PC-9 (cell line): ENCODE data around the gene PRDM2. TPM values are rescaled to one million over a fixed set of nuclear protein-coding genes. Genes with fewer than 3 reads are reported as not detected.

Experiments used
- BruUV-seq: library from RNA; stranded (reverse); fragments of 400-500 nt; replicated peaks from 2 replicates; lab custom pipeline; 2021; lab: Mats Ljungman, UMichigan
- CTCF ChIA-PET: fragments of 300-600 bp; sonication (Branson Sonifier 250); formaldehyde crosslinking; loops from one replicate; lab custom pipeline; 2022; ENCODE audit warnings: antibody characterized with exemption; lab: Charles Lee
- POLR2A ChIA-PET: fragments of 300-600 bp; sonication (Branson Sonifier 250); formaldehyde crosslinking; loops from one replicate; lab custom pipeline; 2022; ENCODE audit warnings: antibody characterized with exemption; ENCODE audit not compliant: unreplicated experiment; lab: Charles Lee
- DNase-seq, 2 experiments: peaks; one replicate each; pipeline versions ENCODE4 v3.0.0 to v3.0.0-alpha.2; 2015 to 2022; ENCODE audit warnings: mixed read lengths in 1 of 2
- H2AFZ ChIP-seq: fragments of 200-600 bp; sonication (generic); 2 replicates; pipeline ENCODE4 v1.8.1; 2017; ENCODE audit warnings: antibody characterized with exemption
- H3F3A ChIP-seq: fragments of 200-600 bp; sonication (generic); 2 replicates; pipeline ENCODE4 v1.8.1; 2017; ENCODE audit warnings: antibody characterized with exemption, mild to moderate bottlenecking, low read depth; ENCODE audit not compliant: insufficient read depth
- H3K27ac ChIP-seq: fragments of 200-600 bp; sonication (generic); 2 replicates; pipeline ENCODE4 v1.6.1; 2016; ENCODE audit warnings: mixed run types
- H3K27me3 ChIP-seq: fragments of 200-600 bp; sonication (generic); 2 replicates; pipeline ENCODE4 v1.6.1; 2016; ENCODE audit warnings: low read depth, mixed run types; ENCODE audit not compliant: insufficient read depth
- H3K36me3 ChIP-seq: fragments of 200-600 bp; sonication (generic); 2 replicates; pipeline ENCODE4 v1.6.1; 2016; ENCODE audit warnings: low read depth, mixed run types
- H3K4me1 ChIP-seq: fragments of 200-600 bp; sonication (generic); replicated peaks from 2 replicates; pipeline ENCODE4 v1.6.1; 2016; ENCODE audit warnings: mixed run types; ENCODE audit not compliant: insufficient read depth
- H3K4me2 ChIP-seq: fragments of 200-600 bp; sonication (generic); 2 replicates; pipeline ENCODE4 v1.6.1; 2017; ENCODE audit warnings: mixed run types
- H3K4me3 ChIP-seq: fragments of 200-600 bp; sonication (generic); 2 replicates; pipeline ENCODE4 v1.6.1; 2016; ENCODE audit warnings: mixed run types
- H3K79me2 ChIP-seq: fragments of 200-600 bp; sonication (generic); 2 replicates; pipeline ENCODE4 v1.6.1; 2017; ENCODE audit warnings: low read depth, mixed run types
- H3K9me2 ChIP-seq: fragments of 200-600 bp; sonication (generic); 2 replicates; pipeline ENCODE4 v1.8.1; 2017; ENCODE audit warnings: mild to moderate bottlenecking; ENCODE audit not compliant: insufficient read depth
- H3K9me3 ChIP-seq: fragments of 200-600 bp; sonication (generic); 2 replicates; pipeline ENCODE4 v1.8.1; 2016; ENCODE audit warnings: low read depth; ENCODE audit not compliant: insufficient read depth
- H4K20me1 ChIP-seq: fragments of 200-600 bp; sonication (generic); 2 replicates; pipeline ENCODE4 v1.8.1; 2017; ENCODE audit not compliant: insufficient read depth
- CTCF ChIP-seq: fragments of 200-600 bp; sonication (generic); conservative IDR thresholded peaks from 2 replicates; pipeline ENCODE4 v1.6.1; 2017; ENCODE audit warnings: mixed run types, antibody characterized with exemption, mild to moderate bottlenecking, moderate library complexity
- EZH2 ChIP-seq: fragments of 200-600 bp; sonication (generic); IDR thresholded peaks from 2 replicates; pipeline ENCODE4 v1.8.0; 2017; ENCODE audit warnings: antibody characterized with exemption, low read depth
- intact Hi-C: fragments of 100-400 bp; cut with micrococcal nuclease; formaldehyde crosslinking; loops from one replicate; pipeline ENCODE4 v1.10.0; 2022; ENCODE audit not compliant: unreplicated experiment
- total RNA-seq: library from RNA; stranded (reverse); gene quantifications from 2 replicates; pipeline ENCODE4 v1.2.3, GENCODE V29; 2021

The PRDM2 gene
- total RNA-seq, 1 experiment from 2014 or later: 32.1 TPM

DNA sequence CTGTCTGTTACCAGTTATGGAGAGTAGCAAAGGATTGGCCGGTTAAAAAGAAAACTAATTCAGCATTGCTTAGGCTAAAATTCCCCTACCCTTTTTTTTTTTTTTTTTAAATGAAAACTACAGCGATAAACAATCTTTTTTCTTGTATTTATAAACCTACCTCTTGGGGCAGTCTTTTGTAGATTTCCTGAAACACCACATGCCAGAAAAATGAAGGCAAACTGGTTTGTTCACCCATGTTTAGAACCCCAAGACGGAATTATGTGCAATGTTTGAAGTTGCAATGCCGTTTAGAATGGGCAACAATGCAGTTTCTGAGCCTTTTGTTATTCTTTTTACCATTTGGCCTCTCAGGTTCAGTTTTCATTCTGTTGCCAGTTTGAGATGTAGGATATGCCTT is 59.1 kb downstream of the PRDM2 start:
- Histone ChIP-seq H3K79me2 (peaks cover 93% of the 10 kb centered on the region), H3K27me3 (no peaks in the 10 kb centered on the region), H4K20me1 (no peaks in the 10 kb centered on the region; the same call in 1 of the 2 replicates), H3K27ac (peak overlapping the region; percentile 94), H2AFZ (no peak overlapping the region), H3K4me3 (peak overlapping the region; percentile 49; the same call in 1 of the 2 replicates), H3F3A (peaks cover 25% of the 10 kb centered on the region), H3K4me2 (peak overlapping the region; percentile 96), H3K9me3 (no peaks in the 10 kb centered on the region), H3K36me3 (no peaks in the 10 kb centered on the region), H3K9me2 (no peaks in the 10 kb centered on the region), H3K4me1 (peaks cover 50% of the 10 kb centered on the region)
- TSS peak; percentile 2 for BruUV-seq
- TF ChIP-seq EZH2: no peak
- no peak for TF ChIP-seq CTCF
- peak; percentile 44 to 89 for DNase-seq
- POLR2A ChIA-PET: no interaction called here
- intact Hi-C loops: loop anchor here (1.0 kb wide), 1 partner anchor 10 kb away; no protein-coding TSS in a partner anchor
- CTCF ChIA-PET: no interaction called here

- POLR2A ChIA-PET: interaction anchor here (0.7 to 0.9 kb wide), 2 partner anchors 42 to 1652 kb away, joined by 4 to 5 read pairs; no protein-coding TSS in a partner anchor
Measured at GRCh38 chr1:13760340-13760739, 60.4 kb downstream of the PRDM2 start.

DNA sequence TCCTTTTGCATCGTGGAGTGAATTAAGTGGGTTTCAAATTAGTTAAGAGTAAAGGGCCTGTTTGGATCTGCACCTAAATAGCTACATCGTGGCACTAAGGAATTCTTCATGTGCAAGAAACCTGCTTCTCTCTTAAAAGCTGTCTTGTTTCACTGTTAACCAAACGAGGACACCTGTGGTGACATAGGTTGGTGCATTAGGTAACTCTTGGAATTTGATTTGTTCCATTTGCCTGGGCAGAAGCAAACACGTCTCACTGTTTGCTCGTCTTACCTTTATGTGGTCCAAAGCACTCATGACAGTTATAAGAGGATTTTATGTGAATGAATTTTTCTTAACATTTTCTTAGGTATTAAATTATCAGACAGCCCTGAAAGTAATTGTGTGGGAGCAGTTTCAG is 60.9 kb downstream of the PRDM2 start:
- Histone ChIP-seq H3F3A (peaks cover 25% of the 10 kb centered on the region), H3K79me2 (peaks cover 87% of the 10 kb centered on the region), H3K36me3 (no peaks in the 10 kb centered on the region), H4K20me1 (no peaks in the 10 kb centered on the region; the same call in 1 of the 2 replicates), H3K9me3 (no peaks in the 10 kb centered on the region), H3K4me3 (no peak overlapping the region), H3K27me3 (no peaks in the 10 kb centered on the region), H3K9me2 (no peaks in the 10 kb centered on the region), H3K4me1 (peaks cover 50% of the 10 kb centered on the region), H3K27ac (no peak overlapping the region), H3K4me2 (0 out of 2 replicates have a peak overlapping the region, but pooled peaks have one; percentile 96), H2AFZ (no peak overlapping the region)
- intact Hi-C loops: no loop called here
- ChIA-PET POLR2A (interaction anchor here (0.9 kb wide), 1 partner anchor 1652 kb away, joined by 4 read pairs; no protein-coding TSS in a partner anchor), CTCF (interaction anchor here (0.7 kb wide), 1 partner anchor 63 kb away, joined by 4 read pairs; no protein-coding TSS in a partner anchor)
- peak in 1 of 2 experiments; percentile 63 for DNase-seq
- TF ChIP-seq EZH2: no peak
- TF ChIP-seq CTCF: no peak
- no TSS peak for BruUV-seq

More at GRCh38 chr1:13760340-13760739, 60.4 kb downstream of the PRDM2 start:
- DNase-seq: no peak
- peaks cover 93% of the 10 kb centered on the region for H3K79me2 ChIP-seq
- no peaks in the 10 kb centered on the region for H3K27me3 ChIP-seq
- H3K9me2 ChIP-seq: no peaks in the 10 kb centered on the region
- no peaks in the 10 kb centered on the region; the same call in 1 of the 2 replicates for H4K20me1 ChIP-seq
- H3K4me1 ChIP-seq: peaks cover 50% of the 10 kb centered on the region
- no peak for TF ChIP-seq EZH2
- TF ChIP-seq CTCF: no peak
- no peak overlapping the region for H2AFZ ChIP-seq
- CTCF ChIA-PET: no interaction called here
- BruUV-seq: no TSS peak
- peak overlapping the region; percentile 96 for H3K4me2 ChIP-seq
- peak overlapping the region; percentile 94 for H3K27ac ChIP-seq
- intact Hi-C loops: no loop called here
- H3F3A ChIP-seq: peaks cover 25% of the 10 kb centered on the region
- H3K9me3 ChIP-seq: no peaks in the 10 kb centered on the region
- no peaks in the 10 kb centered on the region for H3K36me3 ChIP-seq
- H3K4me3 ChIP-seq: peak overlapping the region; percentile 32; the same call in 1 of the 2 replicates
